ENCODE data around the gene DAB2IP.
"Not testable (repeated sequence)": the region's sequence is repeated elsewhere in the genome, so short reads cannot be mapped to it uniquely, and the experiment has no call there.

Gene DAB2IP

GRCh38 chr9:121651295-121652020 is at the start of gene DAB2IP:
Gene DAB2IP (plus strand): TSS chr9:121651634. CDS start chr9:121651776, 142 bp downstream.
- DNase-seq = no peak

GRCh38 chr9:121603028-121603427 is 48.4 kb upstream of the DAB2IP start:
- no peak for DNase-seq

DNA sequence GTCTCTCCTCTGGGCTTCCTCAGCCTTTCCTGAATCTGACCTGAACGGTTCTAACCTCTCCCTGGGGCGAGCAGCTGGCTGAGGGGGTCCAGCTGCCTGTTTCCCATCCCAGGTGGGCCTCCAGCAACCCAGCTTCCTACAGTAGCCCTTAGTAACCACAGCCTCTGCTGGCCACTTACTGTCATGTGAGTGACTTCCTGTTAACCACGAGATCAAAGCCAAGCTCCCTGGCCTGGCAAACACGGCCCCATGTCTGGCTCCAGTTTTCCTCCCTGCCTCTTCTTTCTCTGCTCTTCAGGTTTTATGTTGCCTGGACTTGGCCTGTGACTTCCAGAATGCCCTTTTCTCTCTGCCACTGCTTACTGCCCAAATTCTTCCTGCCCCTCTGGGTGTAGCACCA is 47.2 kb upstream of the DAB2IP start:
- DNase-seq = peak; percentile 45 to 47

DNA sequence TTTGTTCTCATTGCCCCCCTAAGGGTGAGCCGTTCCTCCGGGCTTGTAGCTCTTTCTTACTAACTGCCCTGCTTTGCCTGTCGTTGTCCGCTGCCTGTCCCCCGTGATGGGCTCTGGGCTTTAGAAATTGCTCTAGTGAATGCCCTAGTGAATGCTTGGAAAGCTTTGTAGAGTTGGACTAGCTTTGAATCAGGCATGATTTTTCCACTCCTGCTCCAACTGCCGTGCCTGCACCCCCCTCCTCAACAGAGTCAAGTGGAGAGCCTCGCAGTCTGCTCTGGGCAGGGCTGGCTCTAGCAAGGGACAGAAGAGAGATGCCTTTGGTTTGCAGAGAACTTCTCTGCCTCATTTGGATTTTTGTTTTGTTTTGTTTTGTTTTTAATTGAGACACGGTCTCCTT is 46.8 kb upstream of the DAB2IP start:
- DNase-seq = no peak

GRCh38 chr9:121607434-121608167 is 43.8 kb upstream of the DAB2IP start:
- DNase-seq = peak; percentile 19 to 37

- no peak for DNase-seq
Observed at GRCh38 chr9:121608168-121608853, 43.1 kb upstream of the DAB2IP start.

DNA sequence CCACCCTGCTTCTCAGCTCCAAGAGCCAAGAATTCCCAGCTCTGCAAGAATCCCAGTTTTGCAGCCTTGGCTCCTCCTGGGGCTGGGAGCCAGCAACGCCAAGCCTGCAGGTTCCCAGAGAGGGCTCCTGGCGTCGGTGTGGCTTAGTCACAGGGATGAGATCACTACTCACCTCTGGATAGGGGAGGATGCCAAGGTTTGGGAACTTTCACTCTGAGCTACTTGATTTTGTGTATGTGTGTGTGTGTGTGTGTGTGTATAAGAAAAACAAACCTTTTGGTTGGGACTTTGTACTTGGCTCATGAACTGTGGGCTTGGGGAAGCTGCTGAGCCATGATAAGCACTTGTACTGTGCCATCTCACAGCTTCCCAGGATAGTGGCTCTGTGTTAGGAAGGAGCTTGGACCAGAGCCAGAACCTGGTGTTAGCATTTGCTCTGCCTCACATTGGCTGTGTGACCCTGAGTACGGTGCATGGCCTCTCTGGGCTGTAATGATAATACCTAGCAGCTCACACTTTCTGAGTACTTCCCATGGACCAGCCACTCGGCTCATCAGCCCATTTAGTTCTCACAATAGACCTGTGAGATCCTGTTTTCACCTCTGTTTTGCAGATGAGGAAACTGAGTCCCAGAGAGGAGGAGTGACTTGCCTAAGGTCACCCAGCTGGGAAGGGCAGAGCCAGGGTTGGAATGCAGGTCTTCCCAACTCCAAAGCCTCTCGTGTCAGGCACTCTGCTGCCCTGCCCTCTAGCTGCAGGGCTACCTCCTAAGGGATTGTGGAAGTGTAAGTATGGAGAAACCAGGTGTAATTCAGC is 41.4 kb upstream of the DAB2IP start:
- DNase-seq = no peak

- no peak for DNase-seq
Observed at GRCh38 chr9:121610638-121610953, 40.8 kb upstream of the DAB2IP start.

DNA sequence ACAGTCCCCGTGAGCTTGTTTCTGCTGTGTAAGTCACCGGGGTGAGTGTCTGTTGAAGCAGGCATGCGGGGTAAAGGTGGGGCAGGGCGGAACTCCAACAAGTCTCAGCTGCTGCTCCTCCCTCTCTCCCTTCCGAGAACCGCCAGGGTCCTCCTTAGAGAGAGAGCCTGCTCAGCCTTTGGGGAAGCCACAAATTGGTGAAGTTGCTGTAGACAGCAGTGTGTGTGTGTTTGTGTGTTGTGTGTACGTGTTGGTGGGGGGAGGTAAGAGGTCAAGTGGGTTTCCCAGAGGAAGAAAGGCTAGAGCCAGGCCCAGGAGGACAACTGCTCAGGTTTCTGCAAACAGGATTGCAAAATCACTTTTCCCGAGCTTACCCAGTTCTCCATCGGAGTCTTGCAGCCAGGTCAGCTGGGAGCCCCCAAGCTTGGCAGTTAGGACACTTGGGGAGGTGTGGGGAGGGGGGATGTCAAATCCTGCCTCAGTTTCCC is 38.9 kb upstream of the DAB2IP start:
- no peak for DNase-seq

DNA sequence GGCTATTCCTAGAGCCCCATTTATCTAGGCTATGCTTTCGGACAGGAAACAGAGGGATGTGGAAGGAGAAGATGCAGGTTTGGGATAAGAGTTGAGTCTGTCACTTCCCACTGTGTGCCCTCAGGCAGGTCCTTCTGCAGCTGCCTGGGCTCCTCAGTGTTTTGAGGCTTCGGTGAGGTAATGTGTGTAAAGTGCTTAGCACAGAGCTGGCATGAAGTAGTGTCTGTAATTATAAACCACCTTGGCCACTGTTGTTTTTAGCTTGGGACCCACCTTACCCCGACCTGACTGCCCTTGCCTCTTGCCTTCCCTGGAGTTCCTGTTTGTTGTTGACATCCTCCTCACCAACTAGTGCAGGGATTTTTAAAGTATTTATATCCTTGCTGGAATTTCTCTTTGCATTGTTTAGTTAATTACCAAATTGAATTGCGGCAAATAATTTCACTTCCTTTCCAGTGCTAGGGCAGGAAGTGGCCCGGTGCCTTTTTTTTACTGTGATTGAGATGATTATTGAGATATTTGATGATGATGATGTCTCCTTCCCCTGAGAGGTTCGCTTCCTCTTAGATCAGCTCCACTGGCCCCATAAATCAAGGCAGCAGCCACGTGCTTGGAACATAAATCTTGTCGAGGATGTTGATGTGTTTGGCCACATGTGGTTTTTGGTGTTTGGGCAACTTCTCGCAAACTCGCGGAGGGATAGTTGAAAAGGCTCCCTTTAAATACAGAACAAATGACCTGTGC is 38.3 kb upstream of the DAB2IP start:
- DNase-seq = peak in 1 of 2 donors; percentile 9

GRCh38 chr9:121616123-121616755 is 35.2 kb upstream of the DAB2IP start:
- no peak for DNase-seq

DNA sequence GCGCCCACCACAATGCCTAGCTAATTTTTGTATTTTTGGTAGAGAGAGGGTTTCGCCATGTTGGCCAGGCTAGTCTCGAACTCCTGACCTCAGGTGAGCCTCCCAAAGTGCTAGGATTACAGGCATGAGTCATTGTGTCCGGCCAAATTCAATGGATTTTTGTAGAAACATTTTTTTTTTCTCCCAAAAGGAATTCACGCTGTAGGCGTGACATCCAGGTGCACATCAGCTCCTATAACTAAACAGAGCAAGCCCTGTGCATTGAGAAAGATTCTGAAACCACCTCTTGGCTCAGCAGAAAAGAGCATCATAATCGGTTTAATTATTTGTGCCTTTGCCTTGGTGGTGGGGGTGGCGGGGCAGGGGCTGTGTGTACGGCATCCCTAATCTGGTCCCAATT is 32.9 kb upstream of the DAB2IP start:
- DNase-seq = no peak

DNA sequence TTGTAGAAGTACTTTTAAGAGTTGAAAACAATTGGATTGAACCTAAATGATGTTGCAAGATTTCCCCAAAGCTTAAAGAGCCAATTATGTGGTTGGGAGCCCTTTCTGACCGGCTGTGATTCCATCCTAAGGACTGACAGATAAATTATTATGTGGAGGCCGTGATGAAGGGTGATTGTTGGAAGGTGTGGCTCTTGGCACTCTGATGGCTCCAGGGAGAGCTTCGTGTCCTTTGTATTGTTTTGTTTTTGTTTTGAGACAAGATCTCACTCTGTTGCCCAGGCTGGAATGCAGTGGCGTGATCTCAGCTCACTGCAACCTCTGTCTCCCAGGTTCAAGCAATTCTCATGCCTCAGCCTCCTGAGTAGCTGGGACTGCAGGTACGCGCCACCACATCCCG is 32.5 kb upstream of the DAB2IP start:
- not testable (repeated sequence) for DNase-seq

DNA sequence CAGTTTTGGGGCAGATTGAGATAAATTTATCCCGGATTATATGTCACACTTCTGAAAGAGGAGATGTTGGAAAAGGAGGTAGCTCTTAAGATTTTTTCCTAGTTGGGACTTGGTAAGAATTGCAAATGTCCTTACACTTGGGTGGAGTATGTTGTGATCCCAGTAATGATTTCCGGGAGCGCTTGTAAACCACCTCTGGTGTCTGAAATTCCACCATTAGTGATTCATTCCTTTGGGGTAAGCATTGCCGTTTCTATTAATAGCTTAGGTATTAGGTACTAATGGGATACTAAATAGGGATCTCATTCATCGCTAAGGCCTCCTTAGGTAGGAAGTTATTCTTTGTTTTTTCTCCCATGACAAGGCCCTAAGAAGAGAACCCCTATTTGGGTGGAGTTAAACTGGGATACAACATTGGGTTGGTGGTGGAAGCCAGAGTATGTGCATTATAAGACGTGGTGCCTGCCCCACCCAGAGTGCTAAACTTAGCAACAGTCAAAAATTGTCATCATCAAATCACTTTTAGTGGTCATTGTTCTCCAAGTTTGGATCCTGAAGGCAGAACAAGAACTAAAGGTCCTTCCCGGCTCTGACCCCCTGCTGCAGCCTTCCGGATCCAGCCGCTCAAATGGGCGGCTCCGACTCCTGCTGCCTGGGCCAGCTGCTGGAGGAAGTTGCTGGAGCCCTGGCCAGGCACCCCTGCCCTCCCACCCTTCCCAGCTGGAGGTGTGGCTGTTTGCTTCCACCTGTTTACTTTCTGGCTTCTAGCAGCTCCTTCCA is 31.7 kb upstream of the DAB2IP start:
- no peak for DNase-seq

GRCh38 chr9:121620325-121620673 is 31.1 kb upstream of the DAB2IP start:
- DNase-seq = no peak

DNA sequence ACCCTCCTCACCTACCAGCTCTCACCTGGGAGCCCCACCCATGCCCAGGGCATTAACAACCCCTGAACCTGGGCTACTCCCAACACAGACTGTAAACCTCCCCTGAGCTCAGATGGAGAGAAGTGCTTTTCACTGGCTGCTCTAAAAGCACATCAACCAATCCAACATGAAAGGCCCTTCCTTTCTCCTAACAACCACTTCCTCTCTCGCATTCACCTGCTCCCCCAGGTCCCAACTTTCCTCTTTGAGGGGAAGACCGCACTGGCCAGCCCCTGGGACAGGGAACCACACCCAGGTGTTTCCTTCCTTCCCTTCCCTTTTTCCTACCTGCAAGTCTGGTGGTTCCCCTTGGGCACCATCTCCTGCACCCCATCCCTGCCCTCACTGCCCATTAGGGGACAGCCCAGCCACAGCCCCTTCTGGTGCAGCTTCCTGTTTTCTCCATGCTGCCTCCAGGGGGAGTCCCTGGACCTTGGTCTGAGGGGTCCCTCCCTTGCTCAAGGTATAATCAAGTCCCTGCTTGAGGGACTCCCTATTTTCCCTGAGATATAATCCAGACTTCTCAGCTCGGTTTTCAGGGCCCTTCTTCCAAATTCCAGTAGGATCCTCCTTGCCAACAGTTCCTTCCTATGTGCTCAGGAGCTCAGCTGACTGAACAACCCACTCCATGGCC is 30.5 kb upstream of the DAB2IP start:
- peak in 1 of 2 donors; percentile 12 for DNase-seq

- DNase-seq = no peak
Observed at GRCh38 chr9:121622387-121623203, 28.8 kb upstream of the DAB2IP start.

DNA sequence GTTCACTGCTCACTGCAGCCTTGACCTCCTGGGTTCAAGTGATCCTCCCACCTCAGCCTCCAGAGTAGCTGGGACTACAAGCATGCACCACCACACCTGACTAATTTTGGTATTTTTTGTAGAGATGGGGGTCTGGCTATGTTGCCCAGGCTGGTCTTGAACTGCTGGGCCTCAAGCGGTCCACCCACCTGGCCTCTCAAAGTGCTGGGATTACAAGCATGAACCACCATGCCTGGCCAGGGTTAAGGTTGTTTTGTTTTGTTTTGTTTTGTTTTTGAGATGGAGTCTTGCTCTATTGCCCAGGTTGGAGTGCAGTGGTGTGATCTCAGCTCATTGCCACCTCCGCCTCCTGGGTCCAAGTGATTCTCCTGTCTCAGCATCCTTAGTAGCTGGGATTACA is 28.0 kb upstream of the DAB2IP start:
- DNase-seq = not testable (repeated sequence)

GRCh38 chr9:121625590-121625989 is 25.8 kb upstream of the DAB2IP start:
- DNase-seq = no peak
